Stimulated activated CD8-positive, alpha-beta memory T cell treated with anti-CD3 and anti-CD28 coated beads, Interleukin-15, amount 100 ng/mL, for 1 hour (primary cell): ENCODE data around the gene CWF19L2.
"Not testable (repeated sequence)": the region's sequence is repeated elsewhere in the genome, so short reads cannot be mapped to it uniquely, and the experiment has no call there.

ENCODE experiments used
- DNase-seq: peaks from one replicate; pipeline ENCODE4 v3.0.0-alpha.2; 2020; ENCODE audit warnings: low read depth

CWF19L2 gene

GRCh38 chr11:107438148-107438547, 19.5 kb downstream of the CWF19L2 start:
- no peak for DNase-seq

GRCh38 chr11:107430525-107430924, 27.1 kb downstream of the CWF19L2 start:
- no peak for DNase-seq

GRCh38 chr11:107427569-107428180, 29.9 kb downstream of the CWF19L2 start:
- no peak for DNase-seq

- no peak for DNase-seq
These were observed 44.3 kb downstream of the CWF19L2 start for GRCh38 chr11:107413352-107413751.

GRCh38 chr11:107408762-107409211, 48.8 kb downstream of the CWF19L2 start:
- no peak for DNase-seq

GRCh38 chr11:107405260-107405659, 52.4 kb downstream of the CWF19L2 start:
- DNase-seq: no peak

GRCh38 chr11:107401131-107401530, 56.5 kb downstream of the CWF19L2 start:
- not testable (repeated sequence) for DNase-seq

- no peak for DNase-seq
These were observed 60.3 kb downstream of the CWF19L2 start for GRCh38 chr11:107397357-107397756.

- no peak for DNase-seq
These were observed 65.0 kb downstream of the CWF19L2 start for GRCh38 chr11:107392611-107393010.

- not testable (repeated sequence) for DNase-seq
These were observed 66.9 kb downstream of the CWF19L2 start for GRCh38 chr11:107390701-107391100.

GRCh38 chr11:107387666-107388065, 70.0 kb downstream of the CWF19L2 start:
- DNase-seq: no peak

- no peak for DNase-seq
These were observed 72.2 kb downstream of the CWF19L2 start for GRCh38 chr11:107385361-107385981.

- no peak for DNase-seq
These were observed 73.3 kb downstream of the CWF19L2 start for GRCh38 chr11:107384144-107384852.

GRCh38 chr11:107372439-107372838, 85.2 kb downstream of the CWF19L2 start:
- DNase-seq: no peak

- DNase-seq: no peak
These were observed 87.2 kb downstream of the CWF19L2 start for GRCh38 chr11:107370390-107370789.

GRCh38 chr11:107359701-107360100, 97.9 kb downstream of the CWF19L2 start:
- DNase-seq: no peak

- no peak for DNase-seq
These were observed 99.7 kb downstream of the CWF19L2 start for GRCh38 chr11:107357877-107358276.

GRCh38 chr11:107354780-107355179, 102.8 kb downstream of the CWF19L2 start:
- DNase-seq: no peak

GRCh38 chr11:107337917-107338316, 119.7 kb downstream of the CWF19L2 start:
- DNase-seq: no peak

- DNase-seq: no peak
These were observed 125.9 kb downstream of the CWF19L2 start for GRCh38 chr11:107331728-107332127.

GRCh38 chr11:107329164-107329563, 128.5 kb downstream of the CWF19L2 start:
- DNase-seq: no peak

GRCh38 chr11:107316426-107316825, 141.2 kb downstream of the CWF19L2 start:
- DNase-seq: no peak

GRCh38 chr11:107307991-107308390, 149.6 kb downstream of the CWF19L2 start:
- DNase-seq: no peak
